ENCODE measurements around the gene LGI4.

DNA sequence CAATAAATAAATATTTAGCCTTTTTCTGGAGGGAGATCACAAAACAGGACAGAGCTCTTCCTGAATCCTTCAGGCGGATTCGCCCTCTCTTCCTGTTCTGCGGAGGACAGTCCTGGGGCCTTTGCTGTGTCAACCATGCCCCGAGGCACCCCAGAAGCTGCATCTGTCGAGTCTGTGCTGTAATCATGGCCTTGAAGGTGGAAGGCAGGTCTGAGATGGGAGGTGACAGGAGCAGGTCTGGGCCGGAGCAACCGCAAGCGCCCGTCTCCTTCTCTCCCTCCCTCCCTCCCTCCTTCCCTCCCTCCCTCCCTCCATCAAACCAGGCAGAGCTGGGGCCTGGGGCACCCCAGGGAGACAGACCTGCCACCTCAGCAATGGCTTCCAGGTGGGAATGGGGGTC, 23.9 kb downstream of the LGI4 start:
- TF ChIP-seq, protein P1, sequence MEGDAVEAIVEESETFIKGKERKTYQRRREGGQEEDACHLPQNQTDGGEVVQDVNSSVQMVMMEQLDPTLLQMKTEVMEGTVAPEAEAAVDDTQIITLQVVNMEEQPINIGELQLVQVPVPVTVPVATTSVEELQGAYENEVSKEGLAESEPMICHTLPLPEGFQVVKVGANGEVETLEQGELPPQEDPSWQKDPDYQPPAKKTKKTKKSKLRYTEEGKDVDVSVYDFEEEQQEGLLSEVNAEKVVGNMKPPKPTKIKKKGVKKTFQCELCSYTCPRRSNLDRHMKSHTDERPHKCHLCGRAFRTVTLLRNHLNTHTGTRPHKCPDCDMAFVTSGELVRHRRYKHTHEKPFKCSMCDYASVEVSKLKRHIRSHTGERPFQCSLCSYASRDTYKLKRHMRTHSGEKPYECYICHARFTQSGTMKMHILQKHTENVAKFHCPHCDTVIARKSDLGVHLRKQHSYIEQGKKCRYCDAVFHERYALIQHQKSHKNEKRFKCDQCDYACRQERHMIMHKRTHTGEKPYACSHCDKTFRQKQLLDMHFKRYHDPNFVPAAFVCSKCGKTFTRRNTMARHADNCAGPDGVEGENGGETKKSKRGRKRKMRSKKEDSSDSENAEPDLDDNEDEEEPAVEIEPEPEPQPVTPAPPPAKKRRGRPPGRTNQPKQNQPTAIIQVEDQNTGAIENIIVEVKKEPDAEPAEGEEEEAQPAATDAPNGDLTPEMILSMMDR (IDR thresholded peaks at IDR 0.05) = no peak
- no peak for TF ChIP-seq POLR2A (IDR thresholded peaks at IDR 0.05)
